Measurements from ENCODE around the gene RGL2. TPM values are rescaled to one million over a fixed set of nuclear protein-coding genes. Genes with fewer than 3 reads are reported as not detected.
"Not testable (repeated sequence)": the region's sequence is repeated elsewhere in the genome, so short reads cannot be mapped to it uniquely, and the experiment has no call there.

RGL2 gene
- polyA plus RNA-seq, 3 donors: 33.1 to 64.3 (median 49.0) TPM

- no peak overlapping the region for H3K27ac ChIP-seq (ENCODE audit: low read depth, low read length)
- 81 to 83% (median 82%) methylated on average over 9 of the region's 9 CpGs for WGBS, 3 donors
These were observed 20.4 kb downstream of the RGL2 start for GRCh38 chr6:33278392-33278741.

- 38 to 60% (median 38%) methylated on average over 39 of the region's 39 CpGs for WGBS, 3 donors
- H3K27ac ChIP-seq (ENCODE audit: low read depth, low read length): no peak overlapping the region
These were observed 20.9 kb downstream of the RGL2 start for GRCh38 chr6:33277663-33278391.

- peak within 1 kb of the TSS; percentile 63 for H3K27ac ChIP-seq (ENCODE audit: low read depth, low read length)
- whole genome bisulfite sequencing, 3 donors: 1 to 9% (median 1%) methylated on average over 57 to 80 of the region's 80 CpGs
These were observed 21.7 kb downstream of the RGL2 start, which contains the start of gene B3GALT4 for GRCh38 chr6:33276864-33277662. Gene B3GALT4 (plus strand): TSS chr6:33277123. CDS start chr6:33277420, 297 bp downstream.

- H3K27ac ChIP-seq (ENCODE audit: low read depth, low read length): no peak overlapping the region
These were observed 22.2 kb downstream of the RGL2 start for GRCh38 chr6:33276581-33276863.

- WGBS, 3 donors: 77 to 81% (median 78%) methylated on average over 16 of the region's 16 CpGs
- H3K27ac ChIP-seq (ENCODE audit: low read depth, low read length): not testable (repeated sequence)
These were observed 22.8 kb downstream of the RGL2 start for GRCh38 chr6:33275795-33276580.

GRCh38 chr6:33273924-33274902 lies 24.5 kb downstream of the RGL2 start:
- WGBS, 3 donors: 55 to 65% (median 59%) methylated on average over 14 of the region's 14 CpGs
- H3K27ac ChIP-seq (ENCODE audit: low read depth, low read length): no peak overlapping the region

- no peak overlapping the region for H3K27ac ChIP-seq (ENCODE audit: low read depth, low read length)
- WGBS, 3 donors: 52 to 66% (median 54%) methylated on average over 11 of the region's 11 CpGs
These were observed 25.4 kb downstream of the RGL2 start for GRCh38 chr6:33273129-33273923.

GRCh38 chr6:33272275-33273128 lies 26.2 kb downstream of the RGL2 start:
- peak overlapping the region; percentile 4 for H3K27ac ChIP-seq (ENCODE audit: low read depth, low read length)
- 8 to 13% (median 9%) methylated on average over 22 of the region's 22 CpGs for WGBS, 3 donors

- peak within 1 kb of the TSS; percentile 85 for H3K27ac ChIP-seq (ENCODE audit: low read depth, low read length)
- 0% methylated on average over 48 of the region's 48 CpGs for WGBS, 3 donors
These were observed 27.1 kb downstream of the RGL2 start, which contains the start of the genes RPS18 and VPS52 for GRCh38 chr6:33271468-33272274. Gene RPS18 (plus strand): TSS chr6:33272075. CDS start chr6:33272120, 45 bp downstream. Gene VPS52 (minus strand): TSS chr6:33271876. CDS start chr6:33271675, 201 bp downstream.

GRCh38 chr6:33271117-33271467 lies 27.6 kb downstream of the RGL2 start:
- 1 to 4% (median 1%) methylated on average over 7 of the region's 7 CpGs for WGBS, 3 donors
- peak overlapping the region; percentile 85 for H3K27ac ChIP-seq (ENCODE audit: low read depth, low read length)

- 82 to 87% (median 86%) methylated on average over 7 of the region's 7 CpGs for WGBS, 3 donors
- H3K27ac ChIP-seq (ENCODE audit: low read depth, low read length): no peak overlapping the region
These were observed 34.7 kb downstream of the RGL2 start for GRCh38 chr6:33264015-33264414.

- WGBS, 3 donors: 97 to 98% (median 98%) methylated on average over 3 of the region's 3 CpGs
- not testable (repeated sequence) for H3K27ac ChIP-seq (ENCODE audit: low read depth, low read length)
These were observed 36.3 kb downstream of the RGL2 start for GRCh38 chr6:33262490-33262889.

GRCh38 chr6:33259032-33259431 lies 39.7 kb downstream of the RGL2 start:
- 41 to 93% (median 91%) methylated on average over 5 of the region's 5 CpGs for WGBS, 3 donors
- H3K27ac ChIP-seq (ENCODE audit: low read depth, low read length): no peak overlapping the region

- WGBS, 3 donors: 89 to 91% (median 91%) methylated on average over 4 of the region's 4 CpGs
- no peak overlapping the region for H3K27ac ChIP-seq (ENCODE audit: low read depth, low read length)
These were observed 44.2 kb downstream of the RGL2 start for GRCh38 chr6:33254591-33254990.

GRCh38 chr6:33252759-33253158 lies 46.0 kb downstream of the RGL2 start:
- H3K27ac ChIP-seq (ENCODE audit: low read depth, low read length): no peak overlapping the region
